Epithelial cell of prostate (primary cell): Measurements from ENCODE around the gene CREBZF.
"Not testable (repeated sequence)": the region's sequence is repeated elsewhere in the genome, so short reads cannot be mapped to it uniquely, and the experiment has no call there.

Experiments used
- DNase-seq: peaks from one replicate; pipeline ENCODE4 v3.0.0-alpha.2; 2011; ENCODE audit warnings: low read depth, low spot score
- H3K27ac ChIP-seq: fragments of 450-650 bp; 2 replicates; pipeline ENCODE4 v1.5.1; 2017; ENCODE audit warnings: mild to moderate bottlenecking

Gene CREBZF

GRCh38 chr11:85627998-85628770 lies 36.7 kb downstream of the CREBZF start, which contains the start of gene TMEM126B:
TSS of gene TMEM126B (plus strand) at chr11:85628593. CDS start at chr11:85628608, 15 bp downstream.
- DNase-seq = peak; percentile 85
- H3K27ac ChIP-seq = peak within 1 kb of the TSS; percentile 69

- H3K27ac ChIP-seq = peak within 1 kb of the TSS; percentile 69
- no peak for DNase-seq
These were observed 37.5 kb downstream of the CREBZF start, which contains the start of gene DLG2 for GRCh38 chr11:85627332-85627997. TSS of gene DLG2 (minus strand) at chr11:85627344.

GRCh38 chr11:85626496-85626895 lies 38.4 kb downstream of the CREBZF start:
- no peak for DNase-seq
- H3K27ac ChIP-seq = no peak overlapping the region

GRCh38 chr11:85620256-85620655 lies 44.7 kb downstream of the CREBZF start:
- H3K27ac ChIP-seq = no peak overlapping the region

GRCh38 chr11:85619499-85619898 lies 45.4 kb downstream of the CREBZF start:
- no peak for DNase-seq
- no peak overlapping the region for H3K27ac ChIP-seq

More at GRCh38 chr11:85620256-85620655, 44.7 kb downstream of the CREBZF start:
- no peak for DNase-seq

DNA sequence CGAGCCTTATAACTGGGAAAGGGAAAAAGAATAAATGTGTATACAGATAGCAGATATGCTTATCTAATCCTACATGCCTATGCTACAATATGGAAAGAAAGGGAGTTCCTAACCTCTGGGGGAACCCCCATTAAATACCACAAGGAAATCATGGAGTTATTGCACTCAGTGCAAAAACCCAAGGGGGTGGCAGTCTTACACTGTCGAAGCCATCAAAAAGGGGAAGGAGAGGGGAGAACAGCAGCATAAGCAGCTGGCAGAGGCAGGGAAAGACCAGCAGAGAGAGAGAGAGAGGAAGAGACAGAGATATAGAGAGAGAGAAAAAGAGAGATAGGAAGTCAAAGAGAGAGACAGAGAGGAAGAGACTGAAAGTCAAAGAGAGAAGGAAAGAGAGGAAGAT lies 53.3 kb downstream of the CREBZF start:
- not testable (repeated sequence) for H3K27ac ChIP-seq, DNase-seq
